ENCODE measurements around the gene ESD.

ESD gene

GRCh38 chr13:46745706-46746105 lies 51.3 kb downstream of the ESD start:
- no peak for DNase-seq (ENCODE audit: low read depth in 2 of 2)

GRCh38 chr13:46745062-46745461 lies 51.9 kb downstream of the ESD start:
- DNase-seq (ENCODE audit: low read depth in 2 of 2) = no peak

GRCh38 chr13:46743191-46743590 lies 53.8 kb downstream of the ESD start:
- no peak for DNase-seq (ENCODE audit: low read depth in 2 of 2)

GRCh38 chr13:46739447-46740098 lies 57.4 kb downstream of the ESD start:
- DNase-seq (ENCODE audit: low read depth in 2 of 2) = no peak

- DNase-seq (ENCODE audit: low read depth in 2 of 2) = no peak
Measured at GRCh38 chr13:46738766-46739165, 58.2 kb downstream of the ESD start.

GRCh38 chr13:46738055-46738454 lies 58.9 kb downstream of the ESD start:
- no peak for DNase-seq (ENCODE audit: low read depth in 2 of 2)

- no peak for DNase-seq (ENCODE audit: low read depth in 2 of 2)
Measured at GRCh38 chr13:46736541-46737310, 60.2 kb downstream of the ESD start.

GRCh38 chr13:46735425-46735824 lies 61.5 kb downstream of the ESD start:
- no peak for DNase-seq (ENCODE audit: low read depth in 2 of 2)

GRCh38 chr13:46731535-46731934 lies 65.4 kb downstream of the ESD start:
- no peak for DNase-seq (ENCODE audit: low read depth in 2 of 2)

GRCh38 chr13:46728777-46729176 lies 68.2 kb downstream of the ESD start:
- no peak for DNase-seq (ENCODE audit: low read depth in 2 of 2)

GRCh38 chr13:46726347-46726746 lies 70.6 kb downstream of the ESD start:
- no peak for DNase-seq (ENCODE audit: low read depth in 2 of 2)

Data from stimulated activated CD4-positive, alpha-beta T cell treated with anti-CD3 and anti-CD28 coated beads, Interleukin-1b, Interleukin-23, amount 100 ng/mL, for 1 hour (primary cell).